Endothelial cell of hepatic sinusoid (primary cell): ENCODE data around the gene MUC5B.

Experiments used
- in situ Hi-C: cut with HindIII; loops from 2 replicates; pipeline ENCODE4 v1.10.0; 2017; ENCODE audit warnings: low sequenced_read_pairs

Gene MUC5B

GRCh38 chr11:1218256-1218787 is 4.5 kb upstream of the MUC5B start:
- in situ Hi-C loops = loop anchor here (25.0 kb wide), 1 partner anchor 156 kb away; the partner anchor contains the start of gene MUC2

- in situ Hi-C loops = loop anchor here (25.0 kb wide), 1 partner anchor 157 kb away; the partner anchor contains the start of gene MUC2
These were observed 3.9 kb upstream of the MUC5B start for GRCh38 chr11:1218788-1219445.

GRCh38 chr11:1219446-1219833 is 3.4 kb upstream of the MUC5B start:
- in situ Hi-C loops = loop anchor here (25.0 kb wide), 1 partner anchor 157 kb away; the partner anchor contains the start of gene MUC2

GRCh38 chr11:1219834-1220815 is 2.7 kb upstream of the MUC5B start:
- in situ Hi-C loops = loop anchor here (25.0 kb wide), 1 partner anchor 158 kb away; the partner anchor contains the start of gene MUC2

GRCh38 chr11:1220941-1221721 is 1.7 kb upstream of the MUC5B start:
- in situ Hi-C loops = loop anchor here (25.0 kb wide), 1 partner anchor 159 kb away; the partner anchor contains the start of gene MUC2

- in situ Hi-C loops = loop anchor here (25.0 kb wide), 1 partner anchor 160 kb away; the partner anchor contains the start of gene MUC2
These were observed 986 bp upstream of the MUC5B start for GRCh38 chr11:1221848-1222311.

GRCh38 chr11:1223346-1224110 is 662 bp downstream of the MUC5B start:
- in situ Hi-C loops = loop anchor here (25.0 kb wide), 1 partner anchor 161 kb away; the partner anchor contains the start of gene MUC2

- in situ Hi-C loops = loop anchor here (25.0 kb wide), 1 partner anchor 162 kb away; the partner anchor contains the start of gene MUC2
These were observed 1.2 kb downstream of the MUC5B start for GRCh38 chr11:1224111-1224490.

- in situ Hi-C loops = loop anchor here (25.0 kb wide), 1 partner anchor 162 kb away; the partner anchor contains the start of gene MUC2
These were observed 1.9 kb downstream of the MUC5B start for GRCh38 chr11:1224491-1225385.

- in situ Hi-C loops = no loop called here
These were observed 2.7 kb downstream of the MUC5B start for GRCh38 chr11:1225386-1226225.

GRCh38 chr11:1226226-1226985 is 3.5 kb downstream of the MUC5B start:
- in situ Hi-C loops = no loop called here

GRCh38 chr11:1226986-1227550 is 4.2 kb downstream of the MUC5B start:
- in situ Hi-C loops = no loop called here

GRCh38 chr11:1227551-1228100 is 4.8 kb downstream of the MUC5B start:
- in situ Hi-C loops = no loop called here

- in situ Hi-C loops = no loop called here
These were observed 5.4 kb downstream of the MUC5B start for GRCh38 chr11:1228101-1228821.

GRCh38 chr11:1228921-1229451 is 6.1 kb downstream of the MUC5B start:
- in situ Hi-C loops = no loop called here
